SU-DHL-6 (cell line): ENCODE data around the gene THAP12.

Experiments used
- H2AFZ ChIP-seq: fragments of 200-600 bp; sonication (generic); 2 replicates; pipeline ENCODE4 v1.6.1; 2014; ENCODE audit warnings: low read depth, mild to moderate bottlenecking, moderate library complexity, mixed read lengths, antibody characterized with exemption, low read length; ENCODE audit not compliant: severe bottlenecking
- H3F3A ChIP-seq: fragments of 200-600 bp; shearing (Covaris generic); 2 replicates; pipeline ENCODE4 v1.6.0; 2016; ENCODE audit warnings: antibody characterized with exemption, mild to moderate bottlenecking; ENCODE audit not compliant: insufficient read depth
- H3K27ac ChIP-seq: fragments of 200-600 bp; sonication (generic); 2 replicates; pipeline ENCODE4 v1.5.1; 2016; ENCODE audit warnings: low read depth, mild to moderate bottlenecking, low read length, moderate library complexity, mixed read lengths
- H3K27me3 ChIP-seq: fragments of 200-600 bp; sonication (generic), shearing (Covaris generic); 2 replicates; pipeline ENCODE4 v1.6.0; 2014; ENCODE audit warnings: mild to moderate bottlenecking, low read length
- H3K36me3 ChIP-seq: fragments of 200-600 bp; sonication (generic); 2 replicates; pipeline ENCODE4 v1.6.1; 2014; ENCODE audit warnings: mild to moderate bottlenecking, low read length, mixed read lengths
- H3K4me2 ChIP-seq: fragments of 300-600, 200-600 bp; shearing (Covaris generic), sonication (generic); 2 replicates; pipeline ENCODE4 v1.6.0; 2014; ENCODE audit warnings: low read length, low read depth, mild to moderate bottlenecking; ENCODE audit not compliant: poor library complexity, severe bottlenecking
- H3K4me3 ChIP-seq: fragments of 200-600 bp; sonication (generic); 2 replicates; pipeline ENCODE4 v1.5.1; 2014; ENCODE audit warnings: antibody characterized with exemption, low read length, mild to moderate bottlenecking, mixed read lengths; ENCODE audit not compliant: insufficient read depth, poor library complexity, severe bottlenecking
- H3K79me2 ChIP-seq: fragments of 200-600 bp; sonication (generic); 2 replicates; pipeline ENCODE4 v1.6.1; 2014; ENCODE audit warnings: mild to moderate bottlenecking, low read length, moderate library complexity; ENCODE audit not compliant: insufficient read depth
- H3K9ac ChIP-seq: fragments of 200-600 bp; sonication (generic); 2 replicates; pipeline ENCODE4 v1.7.0; 2014; ENCODE audit warnings: mild to moderate bottlenecking, low read length
- H3K9me2 ChIP-seq: fragments of 200-600 bp; sonication (generic); replicated peaks from 2 replicates; pipeline ENCODE4 v1.6.1; 2014; ENCODE audit warnings: low read length; ENCODE audit not compliant: insufficient read depth
- H3K9me3 ChIP-seq: fragments of 200-600 bp; sonication (generic); 2 replicates; pipeline ENCODE4 v1.6.1; 2014; ENCODE audit warnings: low read length, mixed read lengths; ENCODE audit not compliant: insufficient read depth
- H4K20me1 ChIP-seq: fragments of 200-600 bp; sonication (generic); 2 replicates; pipeline ENCODE4 v1.6.1; 2014; ENCODE audit warnings: low read depth, mild to moderate bottlenecking, antibody characterized with exemption, low read length, moderate library complexity, mixed read lengths
- CTCF ChIP-seq: fragments of 200-600 bp; sonication (generic); IDR thresholded peaks from one replicate; pipeline ENCODE4 v1.5.1; 2017; ENCODE audit warnings: antibody characterized with exemption, mild to moderate bottlenecking, low read length, moderate library complexity; ENCODE audit not compliant: insufficient read depth, poor library complexity, severe bottlenecking
- EZH2phosphoT487 ChIP-seq: fragments of 200-600 bp; sonication (generic), shearing (Covaris generic); conservative IDR thresholded peaks from 2 replicates; pipeline ENCODE4 v1.6.1; 2018; ENCODE audit warnings: mild to moderate bottlenecking, antibody characterized with exemption, low read length, moderate library complexity, mixed read lengths

The THAP12 gene

GRCh38 chr11:76400967-76401366 lies 20.0 kb upstream of the THAP12 start:
- no peak overlapping the region for H3K27ac ChIP-seq
- no peaks in the 10 kb centered on the region for H3K9me3 ChIP-seq
- no peaks in the 10 kb centered on the region for H3K79me2 ChIP-seq
- H3K4me2 ChIP-seq, result no peak overlapping the region
- no peak overlapping the region for H3K9ac ChIP-seq
- H3K36me3 ChIP-seq, result no peaks in the 10 kb centered on the region
- no peak overlapping the region for H3K4me3 ChIP-seq
- no peak overlapping the region for H2AFZ ChIP-seq
- no peaks in the 10 kb centered on the region for H3F3A ChIP-seq
- no peaks in the 10 kb centered on the region for H4K20me1 ChIP-seq
- H3K27me3 ChIP-seq, result no peaks in the 10 kb centered on the region
- TF ChIP-seq EZH2phosphoT487, result no peak
- no peak for TF ChIP-seq CTCF
- no peaks in the 10 kb centered on the region for H3K9me2 ChIP-seq

- H3K4me3 ChIP-seq, result no peak overlapping the region
- no peaks in the 10 kb centered on the region for H3K79me2 ChIP-seq
- no peaks in the 10 kb centered on the region for H3F3A ChIP-seq
- H3K9ac ChIP-seq, result no peak overlapping the region
- no peaks in the 10 kb centered on the region for H3K9me2 ChIP-seq
- no peak overlapping the region for H3K4me2 ChIP-seq
- TF ChIP-seq EZH2phosphoT487 (no peak), CTCF (no peak)
- H3K27ac ChIP-seq, result no peak overlapping the region
- H2AFZ ChIP-seq, result no peak overlapping the region
- 0 out of 2 replicates have a peak, but pooled peaks cover 2% of the 10 kb centered on the region for H4K20me1 ChIP-seq
- H3K9me3 ChIP-seq, result no peaks in the 10 kb centered on the region
- H3K36me3 ChIP-seq, result no peaks in the 10 kb centered on the region
- H3K27me3 ChIP-seq, result no peaks in the 10 kb centered on the region
Observed at GRCh38 chr11:76397383-76397782, 16.5 kb upstream of the THAP12 start.

- TF ChIP-seq EZH2phosphoT487 (no peak), CTCF (no peak)
- Histone ChIP-seq H2AFZ (no peak overlapping the region), H3K36me3 (no peaks in the 10 kb centered on the region), H3K9ac (no peak overlapping the region), H3K79me2 (no peaks in the 10 kb centered on the region), H3K27me3 (no peaks in the 10 kb centered on the region), H3F3A (no peaks in the 10 kb centered on the region), H3K4me3 (no peak overlapping the region), H3K27ac (no peak overlapping the region), H4K20me1 (0 out of 2 replicates have a peak, but pooled peaks cover 5% of the 10 kb centered on the region), H3K9me3 (no peaks in the 10 kb centered on the region), H3K4me2 (no peak overlapping the region), H3K9me2 (no peaks in the 10 kb centered on the region)
Observed at GRCh38 chr11:76395296-76395695, 14.4 kb upstream of the THAP12 start.
